PC-3 (cell line): ENCODE results near the gene INAVA. TPM values are rescaled to one million over a fixed set of nuclear protein-coding genes. Genes with fewer than 3 reads are reported as not detected.
"Not testable (repeated sequence)": the region's sequence is repeated elsewhere in the genome, so short reads cannot be mapped to it uniquely, and the experiment has no call there.

Experiments used
- ATAC-seq: fragments of 200-7000 bp; cut with Tn5 transposase; 2 replicates; pipeline ENCODE4 v1.9.1; 2020; ENCODE audit warnings: mild to moderate bottlenecking, moderate library complexity
- BruUV-seq: library from RNA; stranded (reverse); fragments of 400-500 nt; replicated peaks from 2 replicates; lab custom pipeline; 2021; lab: Mats Ljungman, UMichigan
- CTCF ChIA-PET: fragments of 300-600 bp; sonication (Branson Sonifier 250); formaldehyde crosslinking; loops from one replicate; lab custom pipeline; 2022; ENCODE audit warnings: antibody characterized with exemption; lab: Charles Lee
- POLR2A ChIA-PET: fragments of 300-600 bp; sonication (Branson Sonifier 250); formaldehyde crosslinking; loops from one replicate; lab custom pipeline; 2022; ENCODE audit warnings: antibody characterized with exemption; ENCODE audit not compliant: unreplicated experiment; lab: Charles Lee
- DNase-seq: peaks from one replicate; pipeline ENCODE4 v3.0.0-alpha.2; 2015
- H2AFZ ChIP-seq: fragments of 300-600 bp; sonication (generic); 2 replicates; pipeline ENCODE4 v1.6.0; 2016; ENCODE audit warnings: antibody characterized with exemption, low read length
- H3F3A ChIP-seq: fragments of 300-600 bp; sonication (generic); one replicate; pipeline ENCODE4 v1.6.0; 2017; ENCODE audit warnings: antibody characterized with exemption, low read length, control low read depth, mild to moderate bottlenecking; ENCODE audit not compliant: unreplicated experiment
- H3K27ac ChIP-seq: fragments of 300-600 bp; sonication (generic); 2 replicates; pipeline ENCODE4 v1.5.1; 2016; ENCODE audit warnings: mild to moderate bottlenecking, low read length
- H3K27me3 ChIP-seq: fragments of 300-600 bp; sonication (generic); 2 replicates; pipeline ENCODE4 v1.6.1; 2016; ENCODE audit warnings: low read length, mixed read lengths
- H3K36me3 ChIP-seq: fragments of 300-600 bp; sonication (generic); 2 replicates; pipeline ENCODE4 v1.6.1; 2016; ENCODE audit warnings: low read depth, mixed run types, low read length, mixed read lengths
- H3K4me1 ChIP-seq: fragments of 300-600 bp; sonication (generic); 2 replicates; pipeline ENCODE4 v1.5.1; 2016; ENCODE audit warnings: low read length; ENCODE audit not compliant: insufficient read depth
- H3K4me2 ChIP-seq: fragments of 300-600 bp; sonication (generic); 2 replicates; pipeline ENCODE4 v1.6.0; 2016; ENCODE audit warnings: low read length
- H3K4me3 ChIP-seq: fragments of 300-600 bp; sonication (generic); 2 replicates; pipeline ENCODE4 v1.5.1; 2016; ENCODE audit warnings: mild to moderate bottlenecking, low read length, mixed read lengths
- H3K79me2 ChIP-seq: fragments of 300-600 bp; sonication (generic); 2 replicates; pipeline ENCODE4 v1.6.1; 2017; ENCODE audit warnings: low read length, mixed read lengths
- H3K9ac ChIP-seq: fragments of 300-600 bp; sonication (generic); 2 replicates; pipeline ENCODE4 v1.6.0; 2016; ENCODE audit warnings: mild to moderate bottlenecking, low read length
- H3K9me2 ChIP-seq: fragments of 300-600 bp; sonication (generic); replicated peaks from 2 replicates; pipeline ENCODE4 v1.6.1; 2016; ENCODE audit warnings: mixed run types, low read length, mixed read lengths
- H3K9me3 ChIP-seq: fragments of 300-600 bp; sonication (generic); 2 replicates; pipeline ENCODE4 v1.6.1; 2016; ENCODE audit warnings: low read length, mixed read lengths
- H4K20me1 ChIP-seq: fragments of 300-600 bp; sonication (generic); 2 replicates; pipeline ENCODE4 v1.6.1; 2016; ENCODE audit warnings: low read length, mixed read lengths
- CTCF ChIP-seq: fragments of 300-600 bp; sonication (generic); conservative IDR thresholded peaks from 2 replicates; pipeline ENCODE4 v1.5.1; 2017; ENCODE audit warnings: antibody characterized with exemption, low read depth, mild to moderate bottlenecking, low read length
- EZH2 ChIP-seq: fragments of 300-600 bp; sonication (generic); IDR thresholded peaks from one replicate; pipeline ENCODE4 v1.6.1; 2017; ENCODE audit warnings: antibody characterized with exemption, mild to moderate bottlenecking, low read length; ENCODE audit not compliant: unreplicated experiment
- EZH2phosphoT487 ChIP-seq: fragments of 300-600 bp; sonication (generic); IDR thresholded peaks from 2 replicates; pipeline ENCODE4 v1.6.1; 2018; ENCODE audit warnings: mild to moderate bottlenecking, antibody characterized with exemption, low read length, borderline replicate concordance
- intact Hi-C: fragments of 100-400 bp; cut with micrococcal nuclease; formaldehyde crosslinking; loops from 2 replicates; pipeline ENCODE4 v1.9.0; 2023
- total RNA-seq: library from RNA; depleted of rRNA; stranded (reverse); fragments of >200 nt; gene quantifications from 2 replicates; pipeline ENCODE4 v1.2.3, GENCODE V29; 2014; rRNA removed

The INAVA gene
- total RNA-seq, 1 experiment from 2014 or later: 102 TPM

- Histone ChIP-seq H3K4me2 (no peak overlapping the region), H3F3A (no peaks in the 10 kb centered on the region), H3K27me3 (0 out of 2 replicates have a peak, but pooled peaks cover 8% of the 10 kb centered on the region), H3K9ac (no peak overlapping the region), H2AFZ (no peak overlapping the region), H3K79me2 (no peaks in the 10 kb centered on the region), H4K20me1 (no peaks in the 10 kb centered on the region), H3K4me1 (no peaks in the 10 kb centered on the region), H3K4me3 (no peak overlapping the region), H3K9me3 (no peaks in the 10 kb centered on the region), H3K36me3 (no peaks in the 10 kb centered on the region), H3K9me2 (no peaks in the 10 kb centered on the region), H3K27ac (no peak overlapping the region)
- ChIA-PET CTCF (interaction anchor here (0.7 to 0.9 kb wide), 2 partner anchors 9 to 18 kb away, joined by 3 to 4 read pairs; no protein-coding TSS in a partner anchor), POLR2A (no interaction called here)
- no TSS peak for BruUV-seq
- intact Hi-C loops: no loop called here
- DNase-seq: no peak
- 0 out of 2 replicates have a peak, but pooled peaks have one; percentile 25 for ATAC-seq
- TF ChIP-seq EZH2phosphoT487 (no peak), CTCF (no peak), EZH2 (no peak)
Measured at GRCh38 chr1:200963076-200963475, 68.4 kb downstream of the INAVA start.

- H2AFZ ChIP-seq, H3K36me3 ChIP-seq, H3K4me2 ChIP-seq, DNase-seq, H3K27me3 ChIP-seq, H3K4me3 ChIP-seq, H3K79me2 ChIP-seq, H3K9me3 ChIP-seq, H3K27ac ChIP-seq, H4K20me1 ChIP-seq, H3K9ac ChIP-seq, ATAC-seq, BruUV-seq, intact Hi-C loops, H3F3A ChIP-seq, POLR2A ChIA-PET, H3K9me2 ChIP-seq, H3K4me1 ChIP-seq: not testable (repeated sequence)
- CTCF ChIA-PET: interaction anchor here (0.7 kb wide), 1 partner anchor 19 kb away, joined by 3 read pairs; no protein-coding TSS in a partner anchor
Measured at GRCh38 chr1:200963888-200964287, 69.2 kb downstream of the INAVA start.

Other genes with a start within 250 kb of the INAVA start
- 24.6 and 29.4 TPM in 2 replicates for gene DDX59, start 225.0 kb upstream of the INAVA start, total RNA-seq
- 28.6 and 29.5 TPM in 2 replicates for gene CAMSAP2, start 156.0 kb upstream of the INAVA start, total RNA-seq
- not detected in 2 replicates for gene GPR25, start 21.9 kb upstream of the INAVA start, total RNA-seq
- 0.46 and 0.66 TPM in 2 replicates for gene KIF21B, start 128.8 kb downstream of the INAVA start, total RNA-seq
- gene CACNA1S, start 217.5 kb downstream of the INAVA start, total RNA-seq: not detected in 2 replicates
- 2.4 and 3.1 TPM in 2 replicates for gene ASCL5, start 232.3 kb downstream of the INAVA start, total RNA-seq